ENCODE data around the gene ELAVL2.

ELAVL2 gene

GRCh38 chr9:23824830-23825591 lies 1.0 kb downstream of the ELAVL2 start:
- TF ChIP-seq CTCF (IDR thresholded peaks at IDR 0.05; ENCODE audit: extremely low read depth, missing control alignments) = no peak
- no peak for DNase-seq (ENCODE audit: low spot score)

- DNase-seq (ENCODE audit: low spot score) = no peak
- no peak for TF ChIP-seq CTCF (IDR thresholded peaks at IDR 0.05; ENCODE audit: extremely low read depth, missing control alignments)
Measured at GRCh38 chr9:23823986-23824829, 1.8 kb downstream of the ELAVL2 start.

GRCh38 chr9:23823269-23823668 lies 2.8 kb downstream of the ELAVL2 start:
- no peak for DNase-seq (ENCODE audit: low spot score)
- TF ChIP-seq CTCF (IDR thresholded peaks at IDR 0.05; ENCODE audit: extremely low read depth, missing control alignments) = no peak

GRCh38 chr9:23822261-23823169 lies 3.5 kb downstream of the ELAVL2 start:
- TF ChIP-seq CTCF (IDR thresholded peaks at IDR 0.05; ENCODE audit: extremely low read depth, missing control alignments) = no peak
- DNase-seq (ENCODE audit: low spot score) = no peak

GRCh38 chr9:23821375-23822181 lies 4.5 kb downstream of the ELAVL2 start:
- no peak for DNase-seq (ENCODE audit: low spot score)
- no peak for TF ChIP-seq CTCF (IDR thresholded peaks at IDR 0.05; ENCODE audit: extremely low read depth, missing control alignments)

- no peak for DNase-seq (ENCODE audit: low spot score)
- no peak for TF ChIP-seq CTCF (IDR thresholded peaks at IDR 0.05; ENCODE audit: extremely low read depth, missing control alignments)
Measured at GRCh38 chr9:23820451-23821374, 5.3 kb downstream of the ELAVL2 start.
